Measurements from ENCODE around the gene LRRC45.

GRCh38 chr17:82060614-82061013 lies 37.5 kb downstream of the LRRC45 start:
- no peak for TF ChIP-seq RARB (CRISPR knock-in tag; IDR thresholded peaks at IDR 0.05)
- no peak for TF ChIP-seq ARNTL (CRISPR knock-in tag; IDR thresholded peaks at IDR 0.05; ENCODE audit: borderline replicate concordance, low read depth)
- TF ChIP-seq OSR1 (CRISPR knock-in tag; IDR thresholded peaks at IDR 0.05): no peak
- no peak for TF ChIP-seq ZNF70 (CRISPR knock-in tag; IDR thresholded peaks at IDR 0.05)
- TF ChIP-seq PATZ1 (CRISPR knock-in tag; IDR thresholded peaks at IDR 0.05; ENCODE audit: borderline replicate concordance): no peak
- no peak for TF ChIP-seq GLIS3 (CRISPR knock-in tag; IDR thresholded peaks at IDR 0.05)
- TF ChIP-seq ISL1 (CRISPR knock-in tag; IDR thresholded peaks at IDR 0.05): no peak
